ENCODE data around the gene MXRA8.

DNA sequence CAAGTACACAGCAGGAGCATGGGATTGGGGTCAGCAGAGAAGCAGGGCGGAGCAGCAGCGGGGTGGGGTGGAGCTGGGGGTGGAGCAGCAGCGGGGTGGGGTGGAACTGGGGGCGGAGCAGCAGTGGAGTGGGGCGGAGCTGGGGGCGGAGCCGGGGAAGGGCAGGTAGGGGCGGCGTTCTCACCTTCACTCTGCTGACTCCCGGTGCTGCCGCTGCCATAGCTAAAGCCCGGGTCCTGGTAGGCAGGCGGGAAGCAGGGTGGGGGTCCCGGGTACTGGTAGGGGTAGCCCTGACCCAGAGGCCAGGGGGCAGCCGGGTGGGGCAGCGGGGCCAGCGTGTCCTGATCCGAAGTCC, 20.6 kb downstream of the MXRA8 start:
- TF ChIP-seq, protein P1, sequence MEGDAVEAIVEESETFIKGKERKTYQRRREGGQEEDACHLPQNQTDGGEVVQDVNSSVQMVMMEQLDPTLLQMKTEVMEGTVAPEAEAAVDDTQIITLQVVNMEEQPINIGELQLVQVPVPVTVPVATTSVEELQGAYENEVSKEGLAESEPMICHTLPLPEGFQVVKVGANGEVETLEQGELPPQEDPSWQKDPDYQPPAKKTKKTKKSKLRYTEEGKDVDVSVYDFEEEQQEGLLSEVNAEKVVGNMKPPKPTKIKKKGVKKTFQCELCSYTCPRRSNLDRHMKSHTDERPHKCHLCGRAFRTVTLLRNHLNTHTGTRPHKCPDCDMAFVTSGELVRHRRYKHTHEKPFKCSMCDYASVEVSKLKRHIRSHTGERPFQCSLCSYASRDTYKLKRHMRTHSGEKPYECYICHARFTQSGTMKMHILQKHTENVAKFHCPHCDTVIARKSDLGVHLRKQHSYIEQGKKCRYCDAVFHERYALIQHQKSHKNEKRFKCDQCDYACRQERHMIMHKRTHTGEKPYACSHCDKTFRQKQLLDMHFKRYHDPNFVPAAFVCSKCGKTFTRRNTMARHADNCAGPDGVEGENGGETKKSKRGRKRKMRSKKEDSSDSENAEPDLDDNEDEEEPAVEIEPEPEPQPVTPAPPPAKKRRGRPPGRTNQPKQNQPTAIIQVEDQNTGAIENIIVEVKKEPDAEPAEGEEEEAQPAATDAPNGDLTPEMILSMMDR (IDR thresholded peaks at IDR 0.05; ENCODE audit: insufficient read depth, low read length): no peak
- TF ChIP-seq, protein P2, sequence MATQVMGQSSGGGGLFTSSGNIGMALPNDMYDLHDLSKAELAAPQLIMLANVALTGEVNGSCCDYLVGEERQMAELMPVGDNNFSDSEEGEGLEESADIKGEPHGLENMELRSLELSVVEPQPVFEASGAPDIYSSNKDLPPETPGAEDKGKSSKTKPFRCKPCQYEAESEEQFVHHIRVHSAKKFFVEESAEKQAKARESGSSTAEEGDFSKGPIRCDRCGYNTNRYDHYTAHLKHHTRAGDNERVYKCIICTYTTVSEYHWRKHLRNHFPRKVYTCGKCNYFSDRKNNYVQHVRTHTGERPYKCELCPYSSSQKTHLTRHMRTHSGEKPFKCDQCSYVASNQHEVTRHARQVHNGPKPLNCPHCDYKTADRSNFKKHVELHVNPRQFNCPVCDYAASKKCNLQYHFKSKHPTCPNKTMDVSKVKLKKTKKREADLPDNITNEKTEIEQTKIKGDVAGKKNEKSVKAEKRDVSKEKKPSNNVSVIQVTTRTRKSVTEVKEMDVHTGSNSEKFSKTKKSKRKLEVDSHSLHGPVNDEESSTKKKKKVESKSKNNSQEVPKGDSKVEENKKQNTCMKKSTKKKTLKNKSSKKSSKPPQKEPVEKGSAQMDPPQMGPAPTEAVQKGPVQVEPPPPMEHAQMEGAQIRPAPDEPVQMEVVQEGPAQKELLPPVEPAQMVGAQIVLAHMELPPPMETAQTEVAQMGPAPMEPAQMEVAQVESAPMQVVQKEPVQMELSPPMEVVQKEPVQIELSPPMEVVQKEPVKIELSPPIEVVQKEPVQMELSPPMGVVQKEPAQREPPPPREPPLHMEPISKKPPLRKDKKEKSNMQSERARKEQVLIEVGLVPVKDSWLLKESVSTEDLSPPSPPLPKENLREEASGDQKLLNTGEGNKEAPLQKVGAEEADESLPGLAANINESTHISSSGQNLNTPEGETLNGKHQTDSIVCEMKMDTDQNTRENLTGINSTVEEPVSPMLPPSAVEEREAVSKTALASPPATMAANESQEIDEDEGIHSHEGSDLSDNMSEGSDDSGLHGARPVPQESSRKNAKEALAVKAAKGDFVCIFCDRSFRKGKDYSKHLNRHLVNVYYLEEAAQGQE (IDR thresholded peaks at IDR 0.05; ENCODE audit: insufficient replicate concordance, low read depth): no peak
- no peak for TF ChIP-seq POLR2AphosphoS5 (IDR thresholded peaks at IDR 0.05; ENCODE audit: low read depth)
- TF ChIP-seq GABPA (IDR thresholded peaks at IDR 0.05; ENCODE audit: low read depth): no peak
